Naive thymus-derived CD8-positive, alpha-beta T cell (primary cell): ENCODE measurements around the gene DDAH1. TPM values are rescaled to one million over a fixed set of nuclear protein-coding genes. Genes with fewer than 3 reads are reported as not detected.

Experiments
- ATAC-seq, 2 donors: fragments of 150-1000 bp; cut with Tn5 transposase in 1 of 2; sonication (Bioruptor Pico), chemical (Tn5 transposase) in 1 of 2; 1 replicate in 1 of 2; 2 replicates in 1 of 2; pipeline ENCODE4 v1.10.0; 2021; ENCODE audit warnings: mild to moderate bottlenecking in 2 of 2, moderate library complexity in 2 of 2
- POLR2A ChIA-PET: fragments of 350-600 bp; sonication (Branson Sonifier 250); formaldehyde crosslinking; loops from one replicate; lab custom pipeline; 2021; ENCODE audit warnings: antibody characterized with exemption; lab: Charles Lee
- DNase-seq, 10 donors: peaks; one replicate each; pipeline versions ENCODE4 v3.0.0 to v3.0.0-alpha.2; 2020 to 2022
- H3K27ac Mint-ChIP-seq, 10 donors: one replicate each; pipeline ENCODE4 v1.8.0; 2020 to 2022; ENCODE audit warnings: mild to moderate bottlenecking in 10 of 10, mixed read lengths in 10 of 10, moderate library complexity in 4 of 10, inconsistent platforms in 1 of 10
- H3K27me3 Mint-ChIP-seq, 5 donors: one replicate each; pipeline ENCODE4 v1.8.0; 2021 to 2022; ENCODE audit warnings: mixed read lengths in 5 of 5
- H3K36me3 Mint-ChIP-seq, 3 donors: one replicate each; pipeline ENCODE4 v1.8.0; 2020 to 2022; ENCODE audit warnings: mixed read lengths in 3 of 3, mild to moderate bottlenecking in 2 of 3, inconsistent platforms in 1 of 3
- H3K4me1 Mint-ChIP-seq, 4 donors: one replicate each; pipeline ENCODE4 v1.8.0; 2021 to 2022; ENCODE audit warnings: mixed read lengths in 4 of 4
- H3K4me3 Mint-ChIP-seq, 10 donors: one replicate each; pipeline ENCODE4 v1.8.0; 2020 to 2022; ENCODE audit warnings: mild to moderate bottlenecking in 10 of 10, mixed read lengths in 10 of 10, moderate library complexity in 6 of 10, inconsistent platforms in 1 of 10
- H3K9me3 Mint-ChIP-seq, 9 donors: one replicate each; pipeline ENCODE4 v1.8.0; 2020 to 2022; ENCODE audit warnings: mixed read lengths in 9 of 9, mild to moderate bottlenecking in 3 of 9, inconsistent platforms in 1 of 9, moderate library complexity in 1 of 9
- polyA plus RNA-seq, 3 donors: library from polyadenylated mRNA; unstranded; fragments of 300-500 nt; fragmentation: Illumina TruSeq; gene quantifications; one replicate each; pipeline ENCODE4 v1.2.3, GENCODE V29; 2021
- total RNA-seq, 8 experiments: library from RNA in 2 of 8; stranded (reverse) in 2 of 8; gene quantifications; one replicate each; pipeline ENCODE4 v1.2.3 and lab custom pipeline; 2021 to 2026

Gene DDAH1
- total and polyA plus RNA-seq, 5 experiments from 2014 or later: not detected

- Mint-ChIP-seq H3K4me1 (no peaks in the 10 kb centered on the region), H3K36me3 (no peaks in the 10 kb centered on the region), H3K4me3 (no peak overlapping the region), H3K27ac (no peak overlapping the region), H3K27me3 (peaks cover 29 to 61% (median 53%) of the 10 kb centered on the region in 5 donors), H3K9me3 (no peaks in the 10 kb centered on the region)
- DNase-seq (no peak), ATAC-seq (no peak)
- POLR2A ChIA-PET: no interaction called here
Observed at GRCh38 chr1:85313888-85314696, 150.9 kb downstream of the DDAH1 start.

GRCh38 chr1:85311818-85312217 lies 153.1 kb downstream of the DDAH1 start:
- POLR2A ChIA-PET: no interaction called here
- H3K36me3 Mint-ChIP-seq: no peaks in the 10 kb centered on the region
- peaks cover 24 to 64% (median 46%) of the 10 kb centered on the region in 5 donors for H3K27me3 Mint-ChIP-seq
- no peak overlapping the region for H3K27ac Mint-ChIP-seq
- no peak overlapping the region for H3K4me3 Mint-ChIP-seq
- no peaks in the 10 kb centered on the region for H3K9me3 Mint-ChIP-seq
- peaks cover 1 to 11% (median 2%) of the 10 kb centered on the region in 4 donors for H3K4me1 Mint-ChIP-seq
- ATAC-seq (no peak), DNase-seq (no peak)

GRCh38 chr1:85308833-85309350 lies 156.1 kb downstream of the DDAH1 start:
- H3K9me3 Mint-ChIP-seq: no peaks in the 10 kb centered on the region
- POLR2A ChIA-PET: no interaction called here
- peaks cover 1 to 11% (median 2%) of the 10 kb centered on the region in 4 donors for H3K4me1 Mint-ChIP-seq
- no peak for DNase-seq
- no peaks in the 10 kb centered on the region for H3K36me3 Mint-ChIP-seq
- ATAC-seq: no peak
- peaks cover 20 to 62% (median 36%) of the 10 kb centered on the region in 5 donors for H3K27me3 Mint-ChIP-seq
- no peak overlapping the region for H3K27ac Mint-ChIP-seq
- H3K4me3 Mint-ChIP-seq: peak overlapping the region in 1 of 10 donors; percentile 73

GRCh38 chr1:85307987-85308832 lies 156.7 kb downstream of the DDAH1 start:
- POLR2A ChIA-PET: no interaction called here
- Mint-ChIP-seq H3K27me3 (peaks cover 17 to 56% (median 31%) of the 10 kb centered on the region in 5 donors), H3K9me3 (no peaks in the 10 kb centered on the region), H3K36me3 (no peaks in the 10 kb centered on the region), H3K27ac (no peak overlapping the region), H3K4me3 (peak overlapping the region in 8 of 10 donors; percentile 19 to 73 (median 58)), H3K4me1 (peaks cover 1 to 11% (median 2%) of the 10 kb centered on the region in 4 donors)
- ATAC-seq: peak; percentile 84 to 96
- DNase-seq: peak; percentile 22 to 75 (median 47)

GRCh38 chr1:85306236-85306635 lies 158.7 kb downstream of the DDAH1 start:
- Mint-ChIP-seq H3K27ac (no peak overlapping the region), H3K4me3 (no peak overlapping the region), H3K27me3 (peaks cover 13 to 50% (median 30%) of the 10 kb centered on the region in 5 donors), H3K4me1 (peaks cover 2 to 11% (median 3%) of the 10 kb centered on the region in 4 donors), H3K36me3 (no peaks in the 10 kb centered on the region), H3K9me3 (no peaks in the 10 kb centered on the region)
- DNase-seq (no peak), ATAC-seq (no peak)
- POLR2A ChIA-PET: no interaction called here

GRCh38 chr1:85303440-85304162 lies 161.4 kb downstream of the DDAH1 start:
- DNase-seq (no peak), ATAC-seq (no peak)
- Mint-ChIP-seq H3K27me3 (peaks cover 3 to 27% (median 6%) of the 10 kb centered on the region in 5 donors), H3K4me3 (no peak overlapping the region), H3K4me1 (peaks cover 5 to 11% (median 5%) of the 10 kb centered on the region in 4 donors), H3K36me3 (no peaks in the 10 kb centered on the region), H3K9me3 (no peaks in the 10 kb centered on the region), H3K27ac (no peak overlapping the region)
- POLR2A ChIA-PET: no interaction called here

- ATAC-seq: no peak
- H3K27ac Mint-ChIP-seq: peak overlapping the region in 1 of 10 donors; percentile 33
- no peaks in the 10 kb centered on the region for H3K9me3 Mint-ChIP-seq
- POLR2A ChIA-PET: no interaction called here
- H3K27me3 Mint-ChIP-seq: peaks cover 1 to 8% (median 7%) of the 10 kb centered on the region in 5 donors
- no peak for DNase-seq
- H3K4me3 Mint-ChIP-seq: no peak overlapping the region
- no peaks in the 10 kb centered on the region for H3K36me3 Mint-ChIP-seq
- peaks cover 11 to 17% (median 12%) of the 10 kb centered on the region in 4 donors for H3K4me1 Mint-ChIP-seq
Observed at GRCh38 chr1:85300140-85300539, 164.8 kb downstream of the DDAH1 start.

GRCh38 chr1:85297855-85298629 lies 166.9 kb downstream of the DDAH1 start:
- POLR2A ChIA-PET: no interaction called here
- H3K36me3 Mint-ChIP-seq: no peaks in the 10 kb centered on the region
- H3K27me3 Mint-ChIP-seq: peaks cover 0 to 8% (median 3%) of the 10 kb centered on the region in 5 donors
- DNase-seq (peak in 5 of 10 donors; percentile 5 to 48 (median 25)), ATAC-seq (peak; percentile 89 to 92)
- peak overlapping the region in 7 of 10 donors; percentile 3 to 66 (median 15) for H3K4me3 Mint-ChIP-seq
- no peaks in the 10 kb centered on the region for H3K9me3 Mint-ChIP-seq
- peak overlapping the region in 6 of 10 donors; percentile 1 to 69 (median 26) for H3K27ac Mint-ChIP-seq
- H3K4me1 Mint-ChIP-seq: peaks cover 11 to 17% (median 12%) of the 10 kb centered on the region in 4 donors

- ATAC-seq (no peak), DNase-seq (no peak)
- Mint-ChIP-seq H3K36me3 (no peaks in the 10 kb centered on the region), H3K4me3 (peak overlapping the region in 2 of 10 donors; percentile 3 to 36), H3K27ac (peak overlapping the region in 2 of 10 donors; percentile 20 to 69), H3K4me1 (peaks cover 9 to 17% (median 12%) of the 10 kb centered on the region in 4 donors), H3K27me3 (peaks cover 0 to 8% (median under 1%) of the 10 kb centered on the region in 5 donors), H3K9me3 (no peaks in the 10 kb centered on the region)
- POLR2A ChIA-PET: no interaction called here
Observed at GRCh38 chr1:85297538-85297854, 167.5 kb downstream of the DDAH1 start.

- no peaks in the 10 kb centered on the region for H3K9me3 Mint-ChIP-seq
- peak overlapping the region in 2 of 10 donors; percentile 12 to 15 for H3K27ac Mint-ChIP-seq
- no peaks in the 10 kb centered on the region for H3K36me3 Mint-ChIP-seq
- peaks cover 9 to 17% (median 12%) of the 10 kb centered on the region in 4 donors for H3K4me1 Mint-ChIP-seq
- DNase-seq (no peak), ATAC-seq (no peak)
- H3K4me3 Mint-ChIP-seq: no peak overlapping the region
- H3K27me3 Mint-ChIP-seq: peaks cover 0 to 3% (median 0%) of the 10 kb centered on the region in 5 donors
- POLR2A ChIA-PET: no interaction called here
Observed at GRCh38 chr1:85296980-85297379, 168.0 kb downstream of the DDAH1 start.

- DNase-seq (no peak), ATAC-seq (no peak)
- peaks cover 0 to 3% (median 0%) of the 10 kb centered on the region in 5 donors for H3K27me3 Mint-ChIP-seq
- no peaks in the 10 kb centered on the region for H3K9me3 Mint-ChIP-seq
- no peak overlapping the region for H3K4me3 Mint-ChIP-seq
- peaks cover 9 to 17% (median 12%) of the 10 kb centered on the region in 4 donors for H3K4me1 Mint-ChIP-seq
- POLR2A ChIA-PET: interaction anchor here (0.7 kb wide), 1 partner anchor 113 kb away, joined by 5 read pairs; no protein-coding TSS in a partner anchor
- no peak overlapping the region for H3K27ac Mint-ChIP-seq
- no peaks in the 10 kb centered on the region for H3K36me3 Mint-ChIP-seq
Observed at GRCh38 chr1:85295654-85296053, 169.3 kb downstream of the DDAH1 start.
